Stimulated activated CD8-positive, alpha-beta memory T cell treated with anti-CD3 and anti-CD28 coated beads, Interleukin-12 subunit alpha, Interleukin-12 subunit beta, amount 100 ng/mL, for 4 hours (primary cell): Measurements from ENCODE around the gene P2RX1.
"Not testable (repeated sequence)": the region's sequence is repeated elsewhere in the genome, so short reads cannot be mapped to it uniquely, and the experiment has no call there.

Experiments
- DNase-seq: peaks from one replicate; pipeline ENCODE4 v3.0.0-alpha.2; 2020; ENCODE audit warnings: low read depth

The P2RX1 gene

DNA sequence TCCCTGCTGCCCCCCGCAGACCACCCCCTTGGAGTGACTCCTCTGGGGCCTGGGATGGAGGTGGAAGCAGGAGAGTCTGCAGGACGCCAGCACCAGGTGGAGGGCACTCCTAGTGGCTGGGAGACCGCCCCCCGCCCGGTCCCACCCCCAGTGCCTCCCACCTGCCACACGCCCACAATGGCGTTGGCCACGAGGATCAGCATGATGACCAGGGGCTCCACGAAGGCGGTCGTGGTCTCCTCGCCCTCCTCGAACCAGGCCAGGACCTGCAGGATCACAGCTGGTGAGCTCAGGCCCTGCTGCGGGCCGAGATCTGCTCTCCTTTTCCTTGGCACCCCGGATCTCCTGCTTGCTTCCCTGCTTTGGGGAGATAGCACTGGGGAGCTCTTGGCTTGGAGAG, 35.2 kb upstream of the P2RX1 start:
- no peak for DNase-seq

DNA sequence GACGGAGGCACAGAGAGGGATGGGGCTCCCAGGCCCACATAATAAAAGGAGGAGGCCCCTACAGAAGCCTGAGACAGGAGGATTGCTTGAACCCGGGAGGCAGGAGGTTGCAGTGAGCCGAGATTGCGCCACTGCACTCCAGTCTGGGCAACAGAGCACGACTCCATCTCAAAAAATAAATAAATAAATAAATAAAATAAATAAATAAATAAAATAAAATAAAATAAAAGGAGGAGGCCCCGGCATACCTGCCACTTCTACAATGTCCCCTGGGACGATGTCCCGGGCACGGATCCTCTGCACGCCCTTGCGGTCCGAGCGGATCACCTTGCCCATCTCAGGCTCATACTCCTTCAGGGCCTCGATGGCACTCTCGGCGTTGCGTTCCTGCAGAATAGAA, 34.7 kb upstream of the P2RX1 start:
- no peak for DNase-seq

DNA sequence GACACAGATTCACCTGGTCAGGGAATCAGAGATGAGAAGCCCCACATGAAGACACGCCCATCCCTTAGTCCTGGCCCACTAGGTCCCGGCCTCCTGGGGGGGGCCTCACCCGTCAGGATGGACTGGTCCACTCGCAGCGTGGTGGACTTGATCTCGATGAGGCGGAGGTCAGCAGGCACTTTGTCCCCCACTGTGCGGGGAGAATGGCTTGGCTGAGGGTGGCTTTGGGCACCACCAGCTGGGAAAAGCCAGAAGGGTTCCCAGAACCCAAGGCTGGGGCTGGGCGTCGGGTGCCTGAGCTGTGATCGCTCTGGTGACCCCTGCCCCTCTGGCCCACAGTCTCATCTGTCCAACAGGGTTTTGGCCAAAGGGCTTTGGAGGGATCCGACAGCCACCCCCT, 34.3 kb upstream of the P2RX1 start:
- no peak for DNase-seq

DNA sequence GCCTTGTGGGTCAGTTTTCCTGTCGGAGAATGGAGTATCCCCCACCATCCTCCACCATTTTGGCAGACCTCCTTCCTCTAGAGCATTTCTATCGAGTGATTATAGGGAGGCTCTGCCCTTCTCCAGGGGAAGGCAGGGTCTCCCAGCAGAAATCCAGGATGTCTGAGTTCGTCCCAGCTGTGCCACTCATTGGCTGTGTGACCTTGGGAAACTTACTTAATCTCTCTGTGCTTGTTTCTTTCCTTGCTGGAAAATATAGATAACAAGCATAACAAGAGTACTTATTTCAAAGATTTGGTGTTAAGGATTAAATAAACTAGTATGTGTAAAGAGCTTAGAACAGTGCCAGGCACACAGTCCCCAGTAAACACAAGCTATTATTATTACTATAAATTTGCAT, 33.2 kb upstream of the P2RX1 start:
- no peak for DNase-seq

DNA sequence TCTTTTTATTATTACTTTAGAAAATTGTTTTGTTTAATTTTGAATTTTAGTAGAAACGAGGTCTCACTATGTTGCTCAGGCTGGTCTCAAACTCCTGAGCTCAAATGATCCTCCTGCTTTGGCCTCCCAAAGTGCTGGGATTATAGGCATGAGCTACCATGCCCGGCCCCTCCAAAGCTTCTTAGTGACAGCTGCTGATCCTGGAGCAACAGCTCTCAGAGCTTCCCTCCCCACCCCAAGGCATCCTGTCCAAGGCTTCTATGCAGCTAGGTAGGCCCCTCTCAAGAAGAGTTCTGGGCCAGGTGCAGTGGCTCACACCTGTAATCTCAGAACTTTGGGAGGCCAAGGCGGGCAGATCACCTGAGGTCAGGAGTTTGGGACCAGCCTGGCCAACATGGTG, 32.3 kb upstream of the P2RX1 start:
- not testable (repeated sequence) for DNase-seq

DNA sequence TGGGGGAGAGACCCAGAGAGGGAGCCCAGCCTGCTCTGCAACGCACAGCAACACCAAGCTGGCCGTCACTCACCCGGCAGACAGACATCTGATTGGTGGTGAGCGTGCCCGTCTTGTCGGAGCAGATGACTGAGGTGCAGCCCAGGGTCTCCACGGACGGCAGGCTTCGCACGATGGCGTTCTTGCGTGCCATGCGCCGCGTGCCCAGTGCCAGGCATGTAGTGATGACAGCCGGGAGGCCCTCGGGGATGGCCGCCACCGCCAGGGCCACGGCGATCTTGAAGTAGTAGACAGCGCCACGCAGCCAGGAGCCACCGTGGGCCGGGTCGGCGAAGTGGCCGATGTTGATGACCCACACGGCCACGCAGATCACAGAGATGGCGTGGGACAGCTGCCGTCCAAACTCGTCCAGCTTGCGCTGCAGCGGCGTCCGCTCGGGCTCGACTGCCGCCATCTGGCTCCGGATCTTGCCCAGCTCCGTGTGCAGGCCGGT, 31.1 kb upstream of the P2RX1 start:
- no peak for DNase-seq

DNA sequence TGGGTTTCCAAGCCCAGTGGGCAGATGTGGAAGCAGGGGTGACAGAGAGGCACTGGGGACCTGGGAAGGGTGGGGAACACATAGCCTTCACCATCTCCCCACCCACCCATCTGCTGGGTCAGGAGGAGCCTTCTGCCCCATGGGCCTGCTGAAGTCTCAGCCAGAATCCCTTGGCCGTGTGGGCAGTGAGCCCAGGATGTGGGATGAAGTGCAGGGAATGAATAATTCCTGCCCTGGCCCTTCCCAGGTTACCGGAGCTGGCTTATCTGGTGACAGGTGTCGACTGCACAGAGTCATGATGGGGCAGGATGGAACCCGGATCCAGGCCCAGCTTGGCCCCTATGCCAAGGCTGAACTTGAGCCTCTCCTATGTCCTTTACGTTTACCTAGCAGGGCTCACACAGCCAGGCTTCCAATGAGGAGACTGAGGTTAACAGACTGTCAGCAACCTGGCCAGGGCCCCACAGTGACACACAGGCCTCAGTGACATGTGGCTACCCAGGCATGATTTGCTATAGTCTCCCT, 30.5 kb upstream of the P2RX1 start:
- DNase-seq: no peak

DNA sequence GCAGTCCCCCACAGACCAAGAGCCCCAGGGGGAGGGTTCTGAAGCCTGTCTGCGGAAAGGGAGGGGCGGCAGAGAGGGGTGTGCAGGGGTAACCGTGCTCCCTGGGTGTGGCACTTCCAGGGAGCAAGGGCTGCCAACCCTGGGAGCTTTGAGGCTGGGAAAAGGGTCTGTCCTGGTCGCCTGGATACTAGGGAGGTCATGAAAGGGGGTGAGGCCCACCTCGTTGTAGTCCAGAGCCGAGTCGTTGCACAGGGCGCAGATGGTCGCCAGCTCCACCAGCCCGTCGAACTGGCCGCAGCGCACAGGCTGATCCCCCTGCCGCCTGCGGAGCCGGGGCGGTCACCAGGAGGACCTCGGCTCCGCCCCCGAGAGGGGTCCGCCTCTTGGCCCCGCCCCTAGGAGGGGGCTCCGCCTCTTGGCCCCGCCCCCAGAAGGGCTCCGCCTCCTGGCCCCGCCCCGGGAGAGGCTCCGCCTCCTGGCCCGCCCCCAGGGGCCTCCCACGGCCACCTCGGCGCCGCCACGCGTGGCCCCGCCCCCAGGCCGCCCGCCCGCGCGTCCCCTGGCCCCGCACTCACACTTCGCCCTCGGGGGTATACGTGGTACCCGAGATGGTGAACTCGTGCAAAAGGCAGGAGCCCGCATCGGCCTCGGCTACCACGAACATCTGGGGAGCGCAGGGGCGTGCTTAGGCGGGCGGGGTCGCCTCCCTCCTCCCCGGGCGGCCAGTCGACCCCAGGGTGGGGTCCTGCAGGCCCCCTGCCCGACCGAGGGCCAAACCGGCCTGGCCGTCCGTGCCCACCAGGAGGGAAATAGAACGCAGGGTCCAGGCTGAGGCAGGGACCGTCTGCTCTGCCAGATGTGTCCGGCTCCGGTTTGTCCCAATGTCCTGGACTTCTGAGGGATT, 28.5 kb upstream of the P2RX1 start:
- DNase-seq: no peak

DNA sequence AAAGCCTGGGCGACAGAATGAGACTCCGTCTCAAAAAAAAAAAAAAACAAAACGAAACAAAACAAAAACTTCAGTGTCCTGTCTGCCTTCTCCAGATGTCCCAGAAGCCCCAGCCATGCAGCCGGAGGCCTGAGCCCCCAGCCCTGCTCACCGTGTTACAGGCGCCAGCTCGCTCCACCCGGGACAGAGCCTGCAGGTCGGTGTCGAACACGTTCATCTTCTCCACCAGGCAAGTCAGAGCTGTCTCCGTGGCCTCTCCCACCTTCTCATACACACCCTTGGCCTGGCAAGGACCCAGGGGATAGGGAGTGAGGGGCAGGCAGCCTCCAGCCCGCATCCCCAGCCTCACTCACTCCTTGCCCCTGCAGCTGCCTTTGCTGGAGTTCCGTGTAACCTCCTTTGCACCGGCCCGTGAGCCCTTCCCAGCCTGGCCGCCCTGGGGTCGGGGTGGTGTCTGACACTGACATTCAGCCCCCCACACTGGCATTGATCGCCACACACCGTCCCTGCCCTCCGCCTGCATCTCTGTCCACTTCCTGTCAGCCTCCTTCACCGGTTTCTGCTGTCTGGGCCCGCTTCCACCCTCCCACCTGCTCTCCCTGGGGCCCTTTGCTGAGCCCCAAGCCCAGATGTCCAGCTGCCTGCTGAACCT, 27.1 kb upstream of the P2RX1 start:
- DNase-seq: no peak

DNA sequence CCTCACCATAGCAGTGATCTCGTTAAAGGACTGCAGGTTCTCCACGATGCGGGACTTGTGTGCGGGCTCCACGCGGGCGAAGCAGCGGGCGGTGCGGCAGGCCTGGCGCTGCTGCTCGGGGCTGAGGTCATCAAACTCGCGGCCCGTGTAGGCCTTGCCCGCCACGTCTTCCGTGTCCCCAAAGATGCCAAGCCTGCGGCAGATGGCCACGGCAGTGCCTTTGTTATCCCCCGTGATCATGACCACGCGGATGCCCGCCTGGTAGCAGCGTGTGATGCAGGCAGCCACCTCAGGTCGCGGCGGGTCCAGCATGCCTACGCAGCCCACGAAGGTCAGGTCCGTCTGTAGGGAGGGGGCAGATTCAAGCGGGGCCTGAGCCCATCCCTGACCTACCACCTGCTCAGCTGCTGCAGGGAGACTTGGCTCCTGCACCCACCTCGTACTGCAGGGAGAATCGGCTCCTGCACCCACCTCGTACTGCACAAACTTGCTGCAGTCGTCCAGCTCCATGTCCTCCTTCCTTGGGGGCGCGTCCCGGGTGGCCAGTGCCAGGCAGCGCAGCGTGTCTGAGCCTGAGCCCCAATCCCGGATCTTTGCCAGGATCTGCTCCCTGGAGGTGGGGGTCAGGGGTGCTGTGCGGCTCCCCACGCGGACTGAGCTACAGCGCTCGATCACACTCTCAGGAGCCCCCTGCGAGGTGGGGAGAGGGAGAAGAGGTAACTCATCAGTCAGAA, 24.9 kb upstream of the P2RX1 start:
- no peak for DNase-seq

DNA sequence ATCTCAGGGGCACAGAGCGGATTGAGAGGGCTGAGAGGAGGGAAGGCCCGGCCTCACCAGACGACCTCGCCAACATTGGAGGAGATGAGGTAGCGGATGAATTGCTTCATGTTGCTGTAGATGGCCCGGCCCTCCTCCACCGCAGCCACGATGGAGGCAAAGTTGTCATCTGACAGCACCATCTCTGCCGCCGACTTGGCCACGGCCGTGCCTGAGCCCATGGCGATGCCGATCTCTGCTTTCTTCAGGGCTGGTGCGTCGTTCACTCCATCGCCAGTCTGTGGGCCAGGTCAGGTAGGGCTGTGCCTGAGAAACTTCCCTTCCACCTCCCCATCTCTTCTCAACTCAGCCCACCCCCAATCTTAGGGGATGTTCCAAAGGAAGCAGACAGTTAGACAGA, 21.1 kb upstream of the P2RX1 start:
- DNase-seq: no peak

DNA sequence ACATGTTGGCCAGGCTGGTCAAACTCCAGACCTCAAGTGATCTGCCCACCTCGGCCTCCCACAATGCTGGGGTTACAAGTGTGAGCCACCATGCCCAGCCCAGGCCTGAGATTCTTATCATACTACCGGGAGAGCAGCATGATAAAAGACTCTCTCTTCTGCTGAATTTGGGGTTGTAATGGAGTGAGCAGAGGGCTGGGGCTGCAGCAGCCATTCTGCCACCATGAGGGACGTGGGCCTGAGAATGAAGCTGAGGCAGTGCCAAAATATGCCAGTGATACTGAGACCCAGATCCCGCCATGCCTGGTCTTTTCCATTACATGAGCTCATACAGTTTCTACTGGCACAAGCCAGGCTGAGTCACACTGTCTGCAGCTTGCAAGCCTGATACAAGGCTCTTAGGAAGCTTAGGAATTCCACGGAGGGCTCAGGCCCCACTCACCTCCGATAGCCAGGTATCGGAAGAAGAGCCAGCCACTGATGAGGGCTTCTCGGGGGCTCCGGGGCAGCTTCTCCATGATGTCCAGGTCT, 19.6 kb upstream of the P2RX1 start:
- no peak for DNase-seq

DNA sequence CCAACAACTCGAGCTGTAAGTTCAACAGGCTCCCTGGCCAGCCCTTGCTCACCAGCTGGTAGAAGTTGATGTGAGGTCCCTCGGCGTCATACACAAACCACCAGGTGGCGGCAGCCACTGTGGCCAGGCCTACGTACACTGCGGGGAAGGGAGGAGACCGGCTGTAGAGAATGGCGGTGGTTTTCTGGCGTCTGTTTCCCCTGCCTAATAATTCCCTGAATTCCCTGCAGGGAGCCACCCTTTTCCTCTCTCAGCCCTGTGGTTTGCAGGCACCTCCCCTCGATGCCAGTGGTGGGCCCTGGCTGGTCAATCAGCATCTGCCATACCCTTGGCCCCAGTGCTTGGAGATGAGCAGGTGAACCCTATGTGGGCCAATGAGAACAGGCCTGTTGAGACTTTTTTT, 18.9 kb upstream of the P2RX1 start:
- no peak for DNase-seq

DNA sequence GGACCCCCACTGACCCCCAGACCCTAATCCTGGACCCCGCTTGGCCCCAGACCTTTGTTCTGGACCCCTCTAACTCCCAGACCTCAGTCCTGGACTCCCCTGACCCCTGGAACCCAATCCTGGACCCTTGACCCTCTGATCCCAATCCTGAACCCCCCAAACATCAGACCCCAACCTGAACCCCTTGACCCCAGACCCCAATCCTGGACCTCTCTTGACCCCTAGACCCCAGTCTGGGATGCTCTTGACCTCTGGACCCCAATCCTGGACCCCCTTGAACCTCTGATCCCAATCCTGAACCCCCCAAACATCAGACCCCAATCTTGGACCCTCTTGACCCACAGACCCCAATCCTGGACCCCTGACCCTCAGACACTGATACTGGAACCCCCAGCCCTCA, 13.5 kb upstream of the P2RX1 start:
- no peak for DNase-seq

DNA sequence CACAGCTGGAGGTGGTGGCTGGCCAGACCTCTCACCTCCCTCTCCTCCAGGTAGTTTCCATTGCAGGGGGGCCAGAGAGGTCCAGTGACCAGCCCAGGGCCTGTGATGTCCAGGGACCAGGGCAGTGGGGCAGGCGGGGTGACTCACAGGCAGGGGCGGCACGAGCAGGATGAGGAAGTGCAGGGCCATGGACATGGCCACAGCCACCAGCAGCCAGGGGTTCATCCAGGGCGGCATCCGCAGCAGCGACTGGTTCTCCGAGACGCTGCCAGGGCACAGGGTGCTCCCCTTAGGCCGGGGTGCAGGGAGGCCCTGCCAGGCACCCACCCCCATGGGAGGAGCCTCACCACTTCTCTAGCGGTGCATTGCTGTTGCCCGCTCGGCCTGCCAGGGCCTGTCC, 12.9 kb upstream of the P2RX1 start:
- DNase-seq: no peak

DNA sequence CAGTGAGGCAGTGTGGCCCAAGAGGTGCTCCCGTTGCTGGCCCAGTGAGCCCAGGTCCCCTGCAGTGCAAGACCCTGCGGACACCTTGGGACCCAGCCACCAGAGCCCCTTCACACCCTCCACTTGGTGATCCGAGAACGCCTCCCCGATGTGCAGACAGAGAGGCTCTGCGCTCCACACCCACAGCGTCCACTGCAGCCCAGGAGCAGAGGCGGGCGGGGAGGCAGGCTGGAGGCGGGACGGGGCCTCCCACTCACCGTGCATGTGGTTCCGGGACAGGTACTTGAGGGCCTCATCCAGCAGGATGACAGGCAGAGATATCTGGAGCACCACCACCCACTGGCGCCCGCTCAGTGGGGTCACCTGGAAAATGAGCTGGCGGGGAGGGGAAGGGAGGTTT, 12.1 kb upstream of the P2RX1 start:
- DNase-seq: no peak

DNA sequence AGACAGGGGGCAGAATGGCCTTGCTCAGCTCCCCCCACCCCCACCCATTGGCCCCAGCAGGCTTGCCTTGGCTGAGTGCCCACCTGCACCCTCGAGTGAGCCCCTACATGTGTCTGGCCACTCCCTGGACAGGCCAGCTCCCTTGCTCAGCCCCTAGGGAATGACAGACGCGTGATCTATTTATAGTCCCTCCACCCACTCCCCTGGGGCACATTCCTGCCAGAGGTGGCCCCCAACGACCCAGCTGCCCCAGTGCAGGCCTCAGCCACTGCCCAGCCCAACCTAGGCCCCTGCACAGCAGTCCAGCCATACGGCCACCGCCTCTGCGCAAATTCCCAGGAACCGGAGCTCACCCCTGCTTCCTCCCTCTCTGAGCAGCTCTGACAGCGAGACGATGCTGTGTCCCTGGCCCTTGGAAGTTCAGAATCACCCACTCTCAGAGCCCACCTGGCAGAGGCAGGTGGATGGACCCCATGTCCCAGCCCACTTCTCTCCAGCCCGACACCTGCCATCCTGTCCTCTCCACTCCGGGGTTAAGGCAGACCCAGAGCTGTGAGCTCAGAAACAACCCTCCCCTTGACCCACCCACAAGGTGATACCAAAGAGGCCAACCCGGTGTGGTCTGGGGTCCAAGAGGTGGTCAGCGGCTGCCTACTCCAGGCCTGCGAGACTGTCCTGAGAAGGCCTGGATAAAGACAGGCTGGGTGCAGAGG, 11.5 kb upstream of the P2RX1 start:
- DNase-seq: no peak

DNA sequence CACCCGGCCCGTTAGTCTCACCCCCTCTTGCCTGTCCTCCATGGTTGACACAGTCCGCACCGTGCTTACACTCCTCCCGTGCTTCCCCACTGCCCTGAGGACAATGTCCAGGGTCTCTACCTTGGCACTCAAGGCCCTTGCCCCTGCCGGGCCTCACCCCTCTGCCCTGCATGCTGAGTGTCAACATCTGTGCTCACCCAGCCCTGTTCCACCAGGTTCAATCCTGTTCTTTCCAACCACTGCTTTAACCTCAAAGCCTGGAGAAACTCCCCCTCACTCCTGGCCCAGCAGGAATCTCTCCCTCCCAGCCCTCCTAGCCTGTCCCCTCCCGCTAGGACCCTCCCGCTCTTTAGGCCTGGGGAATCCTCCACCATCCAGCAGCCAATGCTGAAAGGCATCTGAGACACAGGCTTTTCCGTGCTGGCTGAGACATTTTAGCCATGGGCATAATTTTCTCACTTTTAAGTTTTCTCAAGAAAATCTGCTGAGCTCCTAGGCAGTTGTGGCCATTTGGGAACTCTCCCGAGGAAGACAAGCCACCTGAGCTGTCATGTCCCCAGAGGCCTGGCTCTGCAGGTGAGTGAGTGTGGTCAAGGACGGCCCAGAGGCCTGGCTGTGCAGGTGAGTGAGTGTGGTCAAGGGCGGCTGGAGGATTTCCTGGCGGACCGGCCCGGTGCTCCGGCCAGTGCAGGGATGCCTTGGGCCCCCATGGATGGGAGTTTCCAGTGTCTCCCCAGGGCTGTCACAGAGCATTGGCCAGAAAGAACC, 10.8 kb upstream of the P2RX1 start:
- no peak for DNase-seq

DNA sequence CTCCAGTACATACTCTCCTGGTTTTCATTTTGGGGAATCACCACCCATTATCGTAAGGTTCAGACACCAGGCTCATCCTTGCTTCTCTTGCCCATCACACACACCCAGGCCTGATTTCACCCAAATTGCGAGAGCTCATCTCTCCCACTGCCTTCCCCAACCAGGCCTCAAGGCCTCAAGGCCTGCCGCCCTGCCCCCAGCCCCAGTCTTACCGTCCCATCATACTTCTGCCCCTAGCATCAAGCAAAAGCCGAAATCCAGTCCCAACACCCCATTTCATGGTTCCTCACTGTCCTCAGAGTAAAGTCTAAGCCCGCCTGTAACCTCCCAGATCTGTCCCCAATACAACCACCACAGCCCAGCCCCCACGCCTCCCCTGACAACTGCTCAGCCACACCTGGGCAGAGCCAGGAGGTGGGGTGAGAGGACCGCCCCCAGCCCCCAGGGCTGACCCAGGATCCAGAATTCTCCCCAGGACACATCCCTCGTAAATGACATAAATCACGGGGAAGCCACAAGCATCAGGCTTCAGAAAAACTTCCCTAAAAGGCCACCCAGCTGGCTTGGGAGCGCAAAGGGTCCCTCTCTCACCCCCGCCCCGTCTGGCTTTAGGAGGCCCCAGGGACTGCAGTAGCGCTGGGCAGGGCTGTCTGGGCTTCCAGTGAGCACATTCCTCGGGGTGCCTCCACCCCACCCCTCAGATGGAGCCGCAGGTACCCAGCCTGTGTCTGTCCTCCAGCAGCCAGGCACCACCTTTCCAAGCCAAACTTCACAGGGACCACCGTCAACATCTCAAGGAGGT, 9.6 kb upstream of the P2RX1 start:
- no peak for DNase-seq
